ENCODE measurements around the gene ZGPAT.
"Not testable (repeated sequence)": the region's sequence is repeated elsewhere in the genome, so short reads cannot be mapped to it uniquely, and the experiment has no call there.

ZGPAT gene

DNA sequence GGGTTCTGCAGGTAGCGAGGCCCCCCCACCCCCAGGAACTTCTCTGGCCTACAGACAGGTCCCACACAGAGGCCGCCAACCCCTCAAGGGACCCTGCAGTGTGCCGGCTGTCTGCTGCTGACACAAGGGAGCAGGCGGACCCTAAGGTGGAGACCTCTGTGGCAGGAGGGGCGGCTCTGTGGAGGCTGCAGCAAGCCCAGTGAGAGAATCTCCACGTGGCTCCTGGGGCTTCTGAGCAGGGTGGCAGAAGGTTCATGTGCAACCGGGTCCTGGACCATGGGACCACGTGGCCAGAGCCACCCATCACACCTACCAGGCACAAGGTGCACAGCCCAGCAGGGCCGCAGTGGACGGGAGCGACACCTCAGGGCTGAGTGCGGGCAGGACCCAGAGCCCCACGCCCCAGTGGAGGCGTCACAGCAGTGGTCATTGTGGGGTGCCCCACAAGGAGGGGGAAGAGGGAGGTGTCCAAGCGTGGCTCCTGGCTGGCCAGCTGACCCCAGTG is 4.3 kb upstream of the ZGPAT start:
- DNase-seq (ENCODE audit: low read depth): no peak

GRCh38 chr20:63703976-63704748 is 3.7 kb upstream of the ZGPAT start:
- DNase-seq (ENCODE audit: low read depth): no peak

DNA sequence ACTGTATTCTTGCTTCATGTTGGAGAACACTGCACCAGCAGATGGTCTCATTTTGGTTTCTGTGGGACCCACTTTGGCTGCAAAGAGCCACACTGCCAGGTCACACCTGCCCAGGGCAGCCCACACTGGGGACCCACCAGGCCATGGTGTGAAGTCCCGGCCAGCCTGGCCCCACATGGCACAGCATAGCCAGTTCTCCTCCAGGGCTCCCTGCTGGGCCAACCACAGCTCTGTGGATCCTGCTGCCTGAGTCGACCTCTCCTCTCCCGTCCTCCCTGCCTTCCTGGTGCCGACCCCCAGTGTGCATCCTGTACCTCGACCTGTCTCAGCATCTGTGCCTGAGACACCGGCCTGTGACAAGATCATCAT is 3.1 kb upstream of the ZGPAT start:
- DNase-seq (ENCODE audit: low read depth): no peak

- DNase-seq (ENCODE audit: low read depth): no peak
Measured at GRCh38 chr20:63705232-63706026, 2.4 kb upstream of the ZGPAT start.

GRCh38 chr20:63706027-63706695 is 1.7 kb upstream of the ZGPAT start:
- DNase-seq (ENCODE audit: low read depth): no peak

- no peak for DNase-seq (ENCODE audit: low read depth)
Measured at GRCh38 chr20:63706852-63707557, 834 bp upstream of the ZGPAT start.

GRCh38 chr20:63708301-63709148 is 686 bp downstream of the ZGPAT start:
- DNase-seq (ENCODE audit: low read depth): no peak

DNA sequence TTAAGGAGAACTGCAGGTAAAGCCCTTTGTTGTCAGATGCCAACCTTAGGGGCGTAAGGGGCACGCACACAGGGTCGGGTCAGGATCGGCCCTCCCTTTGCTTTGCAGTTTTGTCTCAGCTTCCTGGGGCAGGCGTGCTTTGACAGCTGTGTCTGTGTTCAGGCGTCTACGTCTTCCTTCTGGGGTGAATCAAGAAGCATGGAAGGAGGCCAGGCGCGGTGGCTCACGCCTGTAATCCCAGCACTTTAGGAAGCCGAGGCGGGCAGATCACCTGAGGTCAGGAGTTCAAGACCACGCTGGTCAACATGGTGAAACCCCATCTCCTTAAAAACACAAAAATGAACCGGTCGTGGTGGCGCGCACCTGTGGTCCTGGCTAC is 1.3 kb downstream of the ZGPAT start:
- no peak for DNase-seq (ENCODE audit: low read depth)

- DNase-seq (ENCODE audit: low read depth): no peak
Measured at GRCh38 chr20:63711085-63711645, 3.3 kb downstream of the ZGPAT start.

DNA sequence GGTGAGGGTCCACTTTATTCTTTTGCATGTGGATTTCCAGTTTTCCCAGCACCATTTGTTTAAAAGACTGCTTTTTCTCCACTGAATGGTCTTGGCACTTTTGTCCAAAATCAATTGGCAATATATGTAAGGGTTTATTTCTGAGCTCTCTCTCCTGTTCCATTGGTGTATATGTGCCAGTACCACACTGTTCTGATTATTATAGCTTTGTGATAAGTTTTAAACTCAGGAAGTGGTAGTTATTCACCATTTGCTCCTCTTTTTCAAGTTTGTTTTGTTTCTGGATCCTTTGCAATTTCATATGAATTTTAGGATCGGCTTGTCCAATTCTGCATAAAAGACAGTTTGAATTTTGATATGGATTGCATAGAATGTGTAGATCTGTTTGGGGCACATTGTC is 4.4 kb downstream of the ZGPAT start:
- no peak for DNase-seq (ENCODE audit: low read depth)

DNA sequence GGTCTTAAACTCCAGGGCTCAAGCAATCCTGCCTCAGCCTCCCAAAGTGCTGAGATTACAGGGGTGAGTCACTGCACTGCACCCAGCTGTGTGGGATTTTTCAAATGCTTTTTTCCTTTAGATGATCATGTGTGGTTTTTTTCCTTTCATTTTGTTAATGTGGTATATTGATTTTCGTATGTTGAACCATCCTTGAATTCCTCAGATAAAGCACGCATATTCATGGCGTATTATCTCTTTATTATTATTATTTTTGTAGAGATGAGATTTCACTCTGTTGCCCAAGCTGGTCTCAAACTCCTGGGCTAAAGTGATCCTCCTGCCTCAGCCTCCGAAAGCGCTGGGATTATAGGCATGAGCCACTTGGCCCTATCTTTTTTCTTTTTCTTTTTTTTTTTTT is 7.0 kb downstream of the ZGPAT start:
- DNase-seq (ENCODE audit: low read depth): no peak

GRCh38 chr20:63718996-63719395 is 11.2 kb downstream of the ZGPAT start:
- DNase-seq (ENCODE audit: low read depth): no peak

DNA sequence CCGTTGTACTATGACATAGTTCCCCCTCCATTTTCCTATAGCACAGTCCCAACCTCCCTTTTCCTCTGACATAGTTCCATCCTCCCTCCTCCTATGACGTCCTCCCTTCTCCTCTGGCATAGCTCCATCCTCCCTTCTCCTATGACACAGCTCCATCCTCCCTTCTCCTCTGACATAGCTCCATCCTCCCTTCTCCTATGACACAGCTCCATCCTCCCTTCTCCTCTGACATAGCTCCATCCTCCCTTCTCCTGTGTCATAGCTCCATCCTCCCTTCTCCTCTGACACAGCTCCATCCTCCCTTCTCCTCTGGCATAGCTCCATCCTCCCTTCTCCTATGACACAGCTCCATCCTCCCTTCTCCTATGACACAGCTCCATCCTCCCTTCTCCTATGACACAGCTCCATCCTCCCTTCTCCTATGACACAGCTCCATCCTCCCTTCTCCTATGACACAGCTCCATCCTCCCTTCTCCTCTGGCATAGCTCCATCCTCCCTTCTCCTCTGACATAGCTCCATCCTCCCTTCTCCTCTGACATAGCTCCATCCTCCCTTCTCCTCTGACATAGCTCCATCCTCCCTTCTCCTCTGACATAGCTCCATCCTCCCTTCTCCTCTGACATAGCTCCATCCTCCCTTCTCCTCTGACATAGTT is 15.3 kb downstream of the ZGPAT start:
- DNase-seq (ENCODE audit: low read depth): not testable (repeated sequence)

DNA sequence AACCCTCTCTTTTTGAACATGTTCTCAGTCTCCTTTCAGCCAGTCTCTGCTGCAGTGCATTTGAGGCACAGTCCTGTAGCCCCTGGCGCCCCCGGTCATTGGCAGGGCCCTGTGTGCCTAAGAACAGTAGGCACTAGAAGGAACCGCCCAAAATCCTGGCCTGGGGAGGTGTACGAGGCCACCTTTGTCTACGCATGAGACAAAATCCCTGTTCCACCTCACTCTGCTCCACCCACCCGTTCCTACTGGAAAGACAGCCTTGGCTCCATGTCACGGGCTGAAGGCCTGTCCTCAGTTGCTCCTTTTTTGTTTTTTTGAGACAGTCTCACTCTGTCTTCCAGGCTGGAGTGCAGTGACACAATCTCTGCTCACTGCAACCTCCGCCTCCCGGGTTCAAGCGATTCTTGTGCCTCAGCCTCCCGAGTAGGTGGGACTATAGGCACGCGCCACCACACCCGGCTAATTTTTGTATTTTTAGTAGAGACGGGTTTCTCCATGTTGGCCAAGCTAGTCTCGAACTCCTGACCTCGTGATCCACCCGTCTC is 22.4 kb downstream of the ZGPAT start:
- DNase-seq (ENCODE audit: low read depth): not testable (repeated sequence)

- no peak for DNase-seq (ENCODE audit: low read depth)
Measured at GRCh38 chr20:63731410-63731809, 23.6 kb downstream of the ZGPAT start.

GRCh38 chr20:63732118-63733095 is 24.6 kb downstream of the ZGPAT start:
- DNase-seq (ENCODE audit: low read depth): no peak

DNA sequence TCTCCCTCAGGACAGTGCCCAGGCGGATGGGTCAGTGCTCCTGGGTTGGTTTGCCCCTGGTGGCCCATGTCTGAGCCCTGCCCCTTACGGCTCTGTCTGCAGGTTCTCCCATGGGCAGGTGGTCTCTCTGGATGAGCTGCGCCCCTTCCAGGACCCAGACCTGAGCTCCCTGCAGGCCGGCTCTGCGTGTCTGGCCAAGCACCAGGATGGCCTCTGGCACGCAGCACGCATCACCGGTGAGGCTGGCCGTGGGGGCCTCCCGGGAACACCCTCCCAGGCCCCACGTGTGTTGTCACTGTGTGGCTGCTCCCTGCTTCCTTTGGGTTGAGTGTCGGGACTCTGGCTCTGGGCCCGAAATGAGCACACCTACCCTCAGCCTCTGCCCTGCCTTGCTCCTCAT is 25.3 kb downstream of the ZGPAT start:
- DNase-seq (ENCODE audit: low read depth): no peak

DNA sequence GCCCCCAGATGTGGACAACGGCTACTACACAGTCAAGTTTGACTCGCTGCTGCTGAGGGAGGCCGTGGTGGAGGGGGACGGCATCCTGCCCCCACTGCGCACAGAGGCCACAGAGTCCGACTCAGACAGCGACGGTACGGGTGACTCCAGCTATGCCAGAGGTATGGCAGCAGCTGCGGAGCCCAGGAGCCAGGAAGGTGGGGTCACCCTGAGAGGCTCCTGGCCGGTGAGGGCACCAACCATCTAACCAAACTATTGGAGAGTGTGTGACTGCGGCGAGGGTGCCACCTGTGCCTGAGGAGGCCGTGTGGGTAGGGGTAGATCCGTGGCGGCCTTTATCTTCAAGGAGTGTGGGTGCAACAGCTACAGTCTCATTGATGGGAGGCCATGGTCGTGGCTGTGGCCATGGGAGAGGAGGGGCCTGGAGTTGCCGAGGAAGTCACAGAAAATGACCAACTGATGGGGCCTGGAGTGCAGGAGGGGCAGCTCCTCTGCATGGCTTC is 25.8 kb downstream of the ZGPAT start:
- DNase-seq (ENCODE audit: low read depth): no peak

All from HS-27A (cell line).